H1 (cell line): ENCODE results near the gene ZNF697. TPM values are rescaled to one million over a fixed set of nuclear protein-coding genes. Genes with fewer than 3 reads are reported as not detected.

Experiments
- SIRT6 ChIP-seq: IDR thresholded peaks from one replicate; pipeline ENCODE4 v1.7.1; 2012; ENCODE audit warnings: low read length, inconsistent platforms
- ZNF274 ChIP-seq: IDR thresholded peaks from 2 replicates; pipeline ENCODE4 v1.7.0; 2012; ENCODE audit warnings: low read length, borderline replicate concordance; ENCODE audit errors: extremely low read depth
- polyA plus RNA-seq, 7 experiments: library from polyadenylated mRNA; depleted of rRNA in 3 of 7; stranded (reverse) in 5 of 7; unstranded in 2 of 7; fragments of >200 nt in 5 of 7; fragments of 200-250 nt in 2 of 7; gene quantifications; 1 replicate in 5 of 7; 2 replicates in 1 of 7; 4 replicates in 1 of 7; pipeline versions ENCODE4 v1.2.1 to v1.2.3, GENCODE V29; 2011 to 2013; ENCODE audit warnings: missing spikeins in 2 of 7, mixed read lengths in 2 of 7
- total RNA-seq: library from RNA; stranded (reverse); fragmentation: NEBNext Ultra II Directional; extraction: Animal tissue kit (Norgen Biotek cat#: 25700); gene quantifications from 2 replicates; pipeline ENCODE4 v1.2.1, GENCODE V29; 2021
- TF ChIP-seq, protein P1 (sequence below): IDR thresholded peaks from 2 replicates; pipeline ENCODE4 v1.6.1; 2012; ENCODE audit warnings: inconsistent platforms

The ZNF697 gene
- total and polyA plus RNA-seq, 2 of the 8 experiments (the other 6 are each of a cell fraction or from before 2014, with no cell fraction given) = 5.6 to 18.3 TPM

DNA sequence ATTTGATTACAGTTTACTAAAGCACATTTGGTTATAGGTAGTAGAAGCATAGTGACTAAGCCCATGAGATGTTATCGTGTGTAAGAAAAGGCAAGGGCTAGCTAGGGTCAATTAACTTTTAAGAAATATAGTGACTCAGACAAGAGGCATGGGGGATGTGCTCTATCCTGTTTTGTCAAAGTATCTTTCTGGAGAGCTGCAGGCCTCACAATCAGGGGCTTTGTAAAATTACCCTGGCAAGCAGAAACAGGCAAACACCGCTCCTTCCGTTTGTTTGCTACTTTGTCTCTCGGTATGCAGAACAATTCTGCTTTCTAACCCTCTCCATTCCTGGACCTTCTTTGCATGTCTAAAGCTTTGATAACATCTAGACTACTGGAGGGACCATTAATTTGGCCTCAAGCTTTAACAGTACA is 26.1 kb upstream of the ZNF697 start (continued):
- no peak for TF ChIP-seq SIRT6
- TF ChIP-seq, protein P1, sequence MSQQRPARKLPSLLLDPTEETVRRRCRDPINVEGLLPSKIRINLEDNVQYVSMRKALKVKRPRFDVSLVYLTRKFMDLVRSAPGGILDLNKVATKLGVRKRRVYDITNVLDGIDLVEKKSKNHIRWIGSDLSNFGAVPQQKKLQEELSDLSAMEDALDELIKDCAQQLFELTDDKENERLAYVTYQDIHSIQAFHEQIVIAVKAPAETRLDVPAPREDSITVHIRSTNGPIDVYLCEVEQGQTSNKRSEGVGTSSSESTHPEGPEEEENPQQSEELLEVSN = no peak
- no peak for TF ChIP-seq ZNF274
